ENCODE measurements around the gene HS3ST5. TPM values are rescaled to one million over a fixed set of nuclear protein-coding genes. Genes with fewer than 3 reads are reported as not detected.
A peak's percentile ranks its signal among the peaks of the same experiment; 100 is the strongest.
"Not testable (repeated sequence)": the region's sequence is repeated elsewhere in the genome, so short reads cannot be mapped to it uniquely, and the experiment has no call there.

HS3ST5 gene
- total and polyA plus RNA-seq, 2 experiments from 2014 or later = 2.4 to 4.1 TPM

GRCh38 chr6:114081730-114082129, 261.1 kb downstream of the HS3ST5 start:
- no peak overlapping the region for H3K4me3 ChIP-seq
- H3K36me3 ChIP-seq = peaks cover 2% of the 10 kb centered on the region
- no peak overlapping the region for H3K27ac ChIP-seq
- no peak for DNase-seq (ENCODE audit: low read depth in 1 of 2, low spot score in 1 of 2)
- no peaks in the 10 kb centered on the region for H3K4me1 ChIP-seq (ENCODE audit: low read depth)
- no peak for TF ChIP-seq CTCF (IDR thresholded peaks at IDR 0.05; ENCODE audit: low read depth, low read length)
- H3K27me3 ChIP-seq = no peaks in the 10 kb centered on the region
- H3K9me3 ChIP-seq (ENCODE audit: low read depth) = no peaks in the 10 kb centered on the region

GRCh38 chr6:114080891-114081510, 261.8 kb downstream of the HS3ST5 start:
- H3K27me3 ChIP-seq = no peaks in the 10 kb centered on the region
- H3K36me3 ChIP-seq = peaks cover 2% of the 10 kb centered on the region
- H3K4me1 ChIP-seq (ENCODE audit: low read depth) = no peaks in the 10 kb centered on the region
- no peak overlapping the region for H3K27ac ChIP-seq
- peak in 1 of 2 donors; percentile 20 for DNase-seq (ENCODE audit: low read depth in 1 of 2, low spot score in 1 of 2)
- H3K9me3 ChIP-seq (ENCODE audit: low read depth) = no peaks in the 10 kb centered on the region
- TF ChIP-seq CTCF (IDR thresholded peaks at IDR 0.05; ENCODE audit: low read depth, low read length) = no peak
- H3K4me3 ChIP-seq = no peak overlapping the region

- H3K4me3 ChIP-seq; H3K4me1 ChIP-seq (ENCODE audit: low read depth); DNase-seq (ENCODE audit: low read depth in 1 of 2, low spot score in 1 of 2); H3K36me3 ChIP-seq; H3K9me3 ChIP-seq (ENCODE audit: low read depth); H3K27ac ChIP-seq; H3K27me3 ChIP-seq: not testable (repeated sequence)
These were observed 262.4 kb downstream of the HS3ST5 start for GRCh38 chr6:114080410-114080809.

GRCh38 chr6:114075777-114076176, 267.0 kb downstream of the HS3ST5 start:
- TF ChIP-seq CTCF (IDR thresholded peaks at IDR 0.05; ENCODE audit: low read depth, low read length) = no peak
- Histone ChIP-seq H3K9me3 (ENCODE audit: low read depth) (no peaks in the 10 kb centered on the region), H3K4me3 (no peak overlapping the region), H3K36me3 (peaks cover 2% of the 10 kb centered on the region), H3K27ac (no peak overlapping the region), H3K27me3 (no peaks in the 10 kb centered on the region), H3K4me1 (ENCODE audit: low read depth) (peaks cover 9% of the 10 kb centered on the region)
- no peak for DNase-seq (ENCODE audit: low read depth in 1 of 2, low spot score in 1 of 2)

- DNase-seq (ENCODE audit: low read depth in 1 of 2, low spot score in 1 of 2) = no peak
- no peaks in the 10 kb centered on the region for H3K27me3 ChIP-seq
These were observed 267.5 kb downstream of the HS3ST5 start for GRCh38 chr6:114075300-114075699.

More at GRCh38 chr6:114075300-114075699, 267.5 kb downstream of the HS3ST5 start:
- peaks cover 9% of the 10 kb centered on the region for H3K4me1 ChIP-seq (ENCODE audit: low read depth)
- H3K4me3 ChIP-seq = no peak overlapping the region
- no peak for TF ChIP-seq CTCF (IDR thresholded peaks at IDR 0.05; ENCODE audit: low read depth, low read length)
- no peaks in the 10 kb centered on the region for H3K9me3 ChIP-seq (ENCODE audit: low read depth)
- peaks cover 2% of the 10 kb centered on the region for H3K36me3 ChIP-seq
- no peak overlapping the region for H3K27ac ChIP-seq

All from cardiac muscle cell (in vitro differentiated cells and primary cell).